CD8-positive, alpha-beta memory T cell (primary cell): Measurements from ENCODE around the gene RAB43. TPM values are rescaled to one million over a fixed set of nuclear protein-coding genes. Genes with fewer than 3 reads are reported as not detected.
"Not testable (repeated sequence)": the region's sequence is repeated elsewhere in the genome, so short reads cannot be mapped to it uniquely, and the experiment has no call there.

Source experiments
- CTCF ChIA-PET: fragments of 350-600 bp; sonication (Branson Sonifier 250); formaldehyde crosslinking; loops from one replicate; lab custom pipeline; 2021; ENCODE audit warnings: antibody characterized with exemption; lab: Charles Lee
- POLR2A ChIA-PET: fragments of 350-600 bp; sonication (Branson Sonifier 250); formaldehyde crosslinking; loops from one replicate; lab custom pipeline; 2021; ENCODE audit warnings: antibody characterized with exemption; lab: Charles Lee
- DNase-seq, 5 donors: peaks; one replicate each; pipeline versions ENCODE4 v3.0.0 to v3.0.0-alpha.2; 2020 to 2022; ENCODE audit warnings: mixed read lengths in 1 of 5
- H3K27ac ChIP-seq: one replicate; pipeline ENCODE4 v1.7.0; 2013; ENCODE audit warnings: low read depth, mild to moderate bottlenecking, low read length, moderate library complexity
- H3K27me3 ChIP-seq: 2 replicates; pipeline ENCODE4 v1.7.0; 2013; ENCODE audit warnings: low read length, mild to moderate bottlenecking; ENCODE audit not compliant: insufficient read depth, poor library complexity, severe bottlenecking
- H3K36me3 ChIP-seq: 2 replicates; pipeline ENCODE4 v1.7.0; 2013; ENCODE audit warnings: mild to moderate bottlenecking, low read length, moderate library complexity; ENCODE audit not compliant: insufficient read depth
- H3K4me1 ChIP-seq: 2 replicates; pipeline ENCODE4 v1.7.0; 2013; ENCODE audit warnings: mild to moderate bottlenecking, low read length, moderate library complexity; ENCODE audit not compliant: insufficient read depth
- H3K4me3 ChIP-seq: 2 replicates; pipeline ENCODE4 v1.7.0; 2013; ENCODE audit warnings: mild to moderate bottlenecking, low read length
- H3K9me3 ChIP-seq: 2 replicates; pipeline ENCODE4 v1.7.0; 2013; ENCODE audit warnings: mild to moderate bottlenecking, low read length
- H3K27ac Mint-ChIP-seq, 8 donors: one replicate each; pipeline ENCODE4 v1.8.0; 2020 to 2021; ENCODE audit warnings: mixed read lengths in 8 of 8, mild to moderate bottlenecking in 6 of 8, inconsistent platforms in 3 of 8, moderate library complexity in 3 of 8
- H3K27me3 Mint-ChIP-seq, 2 donors: one replicate each; pipeline ENCODE4 v1.8.0; 2020 to 2021; ENCODE audit warnings: mixed read lengths in 2 of 2, mild to moderate bottlenecking in 1 of 2, moderate library complexity in 1 of 2
- H3K36me3 Mint-ChIP-seq, 3 donors: one replicate each; pipeline ENCODE4 v1.8.0; 2020 to 2021; ENCODE audit warnings: mixed read lengths in 3 of 3, inconsistent platforms in 1 of 3, mild to moderate bottlenecking in 1 of 3
- H3K4me1 Mint-ChIP-seq, 3 donors: one replicate each; pipeline ENCODE4 v1.8.0; 2020 to 2021; ENCODE audit warnings: mixed read lengths in 3 of 3, inconsistent platforms in 1 of 3, mild to moderate bottlenecking in 1 of 3
- H3K4me3 Mint-ChIP-seq, 7 donors: one replicate each; pipeline ENCODE4 v1.8.0; 2020 to 2021; ENCODE audit warnings: mixed read lengths in 7 of 7, mild to moderate bottlenecking in 6 of 7, moderate library complexity in 4 of 7, inconsistent platforms in 2 of 7
- H3K9me3 Mint-ChIP-seq, 5 donors: one replicate each; pipeline ENCODE4 v1.8.0; 2020 to 2022; ENCODE audit warnings: mixed read lengths in 5 of 5, mild to moderate bottlenecking in 3 of 5, moderate library complexity in 2 of 5, inconsistent platforms in 1 of 5
- polyA plus RNA-seq: library from polyadenylated mRNA; unstranded; fragments of 300-500 nt; fragmentation: Illumina TruSeq; gene quantifications from one replicate; pipeline ENCODE4 v1.2.3, GENCODE V29; 2021
- total RNA-seq, 2 experiments: library from RNA; stranded (reverse); gene quantifications; one replicate each; pipeline ENCODE4 v1.2.3, GENCODE V29; 2021

Gene RAB43
- total and polyA plus RNA-seq, 3 experiments from 2014 or later = 14.9 to 28.6 (median 22.9) TPM

DNA sequence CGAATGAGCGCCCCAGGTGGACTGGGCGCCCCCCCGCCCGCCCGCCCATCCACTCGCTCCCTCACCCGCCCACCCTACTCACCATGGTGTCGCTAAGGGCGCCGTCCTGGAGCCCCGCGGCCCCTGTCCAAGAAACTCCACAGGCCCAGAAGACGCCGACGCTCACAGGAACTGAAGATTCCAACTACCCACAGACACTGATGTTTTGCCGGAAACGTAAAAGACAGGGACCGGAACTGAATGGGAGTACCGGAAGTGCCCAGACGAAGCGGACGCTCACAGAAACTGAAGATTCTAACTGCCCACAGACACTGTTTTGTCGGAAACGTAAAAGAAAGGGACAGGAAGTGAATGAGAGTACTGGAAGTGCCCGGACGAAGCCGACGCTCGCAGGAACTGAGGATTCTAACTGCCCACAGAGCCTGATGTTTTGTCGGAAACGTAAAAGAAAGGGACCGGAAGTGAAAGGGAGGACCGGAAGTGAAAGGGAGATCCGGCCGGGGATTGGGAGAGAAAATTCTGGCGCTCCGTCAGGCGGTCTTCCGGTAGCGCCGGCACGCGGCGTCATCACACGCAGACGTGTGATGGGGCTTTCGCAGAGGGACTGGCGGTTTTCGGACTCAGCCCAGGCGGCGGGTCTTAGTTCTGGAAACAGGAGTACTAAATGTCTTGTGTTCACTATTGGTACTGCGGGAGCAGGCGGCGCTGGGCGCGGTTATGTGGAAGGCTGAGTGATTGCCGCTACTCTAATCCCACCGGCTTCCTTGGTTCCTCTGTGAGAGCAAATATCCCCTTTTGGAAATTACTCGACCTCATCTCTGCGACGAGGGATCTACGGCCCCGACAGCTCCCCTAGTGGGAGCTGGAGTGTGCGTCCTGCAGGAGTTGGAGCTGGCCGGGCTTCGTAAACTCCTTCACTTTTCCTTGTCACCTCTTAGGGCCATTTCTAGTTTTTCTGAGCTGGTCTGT, 39.6 kb upstream of the RAB43 start, which contains the start of gene ISY1:
Gene ISY1, minus strand, starts transcription at position 173 of the 969 bp plus-strand sequence. Its CDS starts 88 bp downstream, at position 85.
- peak; percentile 80 to 93 (median 91) for DNase-seq
- H3K4me1 Mint-ChIP-seq = peaks cover 31 to 53% (median 42%) of the 10 kb centered on the region in 3 donors
- peaks cover 0 to 46% (median 4%) of the 10 kb centered on the region in 3 donors for H3K36me3 Mint-ChIP-seq
- H3K36me3 ChIP-seq = peaks cover 19% of the 10 kb centered on the region
- no peaks in the 10 kb centered on the region for H3K9me3 Mint-ChIP-seq
- ChIA-PET POLR2A (interaction anchor here (0.7 to 2.4 kb wide), 9 partner anchors 18 to 151 kb away, joined by 3 to 20 read pairs (median 4); partner anchors contain the start of genes CNBP and HMCES), CTCF (interaction anchor here (0.6 to 2.2 kb wide), 18 partner anchors 9 to 191 kb away, joined by 3 to 21 read pairs (median 4); partner anchors contain the start of genes CFAP92, CNBP and RAB43)
- H3K9me3 ChIP-seq = no peaks in the 10 kb centered on the region
- peak within 1 kb of the TSS; percentile 95 for H3K27ac ChIP-seq
- H3K27me3 ChIP-seq = no peaks in the 10 kb centered on the region
- H3K27me3 Mint-ChIP-seq = peaks cover 0 to 4% of the 10 kb centered on the region in 2 donors
- peaks cover 21% of the 10 kb centered on the region for H3K4me1 ChIP-seq
- H3K4me3 ChIP-seq = peak within 1 kb of the TSS; percentile 98
- peak within 1 kb of the TSS; percentile 95 to 99 (median 98) for H3K4me3 Mint-ChIP-seq
- H3K27ac Mint-ChIP-seq = peak within 1 kb of the TSS; percentile 97 to 100 (median 99)

DNA sequence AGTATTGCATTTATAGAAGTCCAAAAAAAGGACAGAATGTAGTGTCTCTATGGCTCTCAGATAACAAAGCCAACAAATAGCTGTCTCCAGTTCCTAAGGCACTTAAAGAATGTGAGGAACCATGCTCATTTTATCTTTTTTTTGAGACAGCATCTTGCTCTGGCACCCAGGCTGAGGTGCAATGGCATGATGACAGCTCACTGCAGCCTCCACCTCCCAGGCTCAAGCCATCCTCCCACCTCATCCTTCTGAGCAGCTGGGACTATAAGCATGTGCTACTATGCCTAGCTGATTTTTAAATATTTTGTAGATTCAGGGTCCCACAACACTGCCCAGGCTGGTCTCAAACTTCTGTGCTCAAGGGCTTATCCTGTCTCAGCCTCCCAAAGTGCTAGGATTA, 23.2 kb upstream of the RAB43 start:
- Histone ChIP-seq H3K4me3 (no peak overlapping the region), H3K36me3 (peaks cover 18% of the 10 kb centered on the region), H3K4me1 (no peaks in the 10 kb centered on the region), H3K27ac (no peak overlapping the region), H3K27me3 (no peaks in the 10 kb centered on the region), H3K9me3 (no peaks in the 10 kb centered on the region)
- DNase-seq = no peak
- Mint-ChIP-seq H3K4me1 (peaks cover 4 to 14% (median 9%) of the 10 kb centered on the region in 3 donors), H3K4me3 (no peak overlapping the region), H3K9me3 (no peaks in the 10 kb centered on the region), H3K27ac (no peak overlapping the region), H3K36me3 (peaks cover 4 to 68% (median 10%) of the 10 kb centered on the region in 3 donors), H3K27me3 (no peaks in the 10 kb centered on the region)
- CTCF ChIA-PET = interaction anchor here (1.5 to 2.5 kb wide), 3 partner anchors 17 to 92 kb away, joined by 5 to 8 read pairs (median 6); no protein-coding TSS in a partner anchor
- POLR2A ChIA-PET = no interaction called here

DNA sequence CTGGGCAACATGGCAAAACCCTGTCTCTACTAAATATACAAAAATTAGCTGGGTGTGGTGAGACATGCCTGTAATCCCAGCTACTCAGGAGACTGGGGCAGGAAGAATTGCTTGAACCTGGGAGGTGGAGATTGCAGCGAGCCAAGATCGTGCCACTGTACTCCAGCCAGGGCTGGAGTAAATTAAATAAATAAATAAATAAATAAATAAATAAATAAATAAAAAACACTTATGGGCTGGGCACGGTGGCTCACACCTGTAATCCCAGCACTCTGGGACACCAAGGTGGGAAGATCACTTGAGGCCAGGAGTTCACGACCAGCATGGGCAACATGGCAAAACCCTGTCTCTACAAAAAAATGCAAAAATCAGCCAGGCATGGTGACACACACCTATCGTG, 19.4 kb upstream of the RAB43 start:
- H3K27me3 Mint-ChIP-seq, H3K4me1 ChIP-seq, CTCF ChIA-PET, H3K4me3 Mint-ChIP-seq, H3K9me3 ChIP-seq, H3K4me1 Mint-ChIP-seq, POLR2A ChIA-PET, H3K27ac Mint-ChIP-seq, H3K9me3 Mint-ChIP-seq, H3K27me3 ChIP-seq, H3K27ac ChIP-seq, DNase-seq, H3K4me3 ChIP-seq: not testable (repeated sequence)
- H3K36me3 ChIP-seq = peaks cover 16% of the 10 kb centered on the region
- peaks cover 0 to 61% (median 8%) of the 10 kb centered on the region in 3 donors for H3K36me3 Mint-ChIP-seq

DNA sequence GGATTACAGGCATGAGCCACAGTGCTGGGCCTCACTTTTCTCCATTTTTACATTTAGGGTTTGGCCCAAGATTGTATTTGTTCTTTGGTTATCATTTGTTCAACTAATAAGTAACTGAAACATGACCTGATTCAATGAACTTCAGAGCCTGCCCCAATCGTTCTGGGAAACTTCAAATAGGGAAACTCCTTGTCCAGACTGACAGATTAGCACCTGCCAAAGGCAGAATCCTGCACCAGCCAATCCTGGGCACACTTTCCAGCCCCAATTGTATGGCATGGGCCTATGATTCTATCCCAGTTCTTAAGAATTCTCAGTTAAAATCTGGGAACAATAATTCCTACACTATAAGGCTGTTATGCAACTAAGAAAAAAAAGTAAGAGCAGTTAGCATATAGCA, 18.3 kb upstream of the RAB43 start:
- no peak overlapping the region for H3K27ac Mint-ChIP-seq

DNA sequence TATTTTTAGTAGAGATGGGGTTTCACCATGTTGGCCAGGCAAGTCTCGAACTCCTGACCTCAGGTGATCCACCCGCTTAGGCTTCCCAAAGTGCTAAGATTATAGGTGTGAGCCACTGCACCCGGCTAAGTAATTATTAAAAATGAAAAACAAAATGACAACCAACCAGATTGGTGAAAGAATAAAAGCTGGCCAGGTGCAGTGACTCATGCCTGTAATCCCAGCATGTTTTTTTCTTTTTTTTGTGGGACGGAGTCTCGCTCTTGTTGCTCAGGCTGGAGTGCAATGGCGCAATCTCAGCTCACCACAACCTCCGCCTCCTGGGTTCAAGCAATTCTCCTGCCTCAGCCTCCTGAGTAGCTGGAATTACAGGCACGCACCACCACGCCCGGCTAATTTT, 14.7 kb upstream of the RAB43 start:
- peaks cover 0 to 68% (median 20%) of the 10 kb centered on the region in 3 donors for H3K36me3 Mint-ChIP-seq
- ChIA-PET CTCF (interaction anchor here (1.0 kb wide), 1 partner anchor 109 kb away, joined by 6 read pairs; no protein-coding TSS in a partner anchor), POLR2A (interaction anchor here (0.7 to 0.8 kb wide), 2 partner anchors 16 to 18 kb away, joined by 3 read pairs; no protein-coding TSS in a partner anchor)
- not testable (repeated sequence) for H3K27ac ChIP-seq, H3K4me3 Mint-ChIP-seq, H3K4me1 ChIP-seq, H3K9me3 ChIP-seq, H3K27ac Mint-ChIP-seq, H3K4me3 ChIP-seq, H3K27me3 Mint-ChIP-seq, H3K9me3 Mint-ChIP-seq, H3K27me3 ChIP-seq, DNase-seq, H3K4me1 Mint-ChIP-seq
- peaks cover 27% of the 10 kb centered on the region for H3K36me3 ChIP-seq

More for the DNA sequence above, 18.3 kb upstream of the RAB43 start:
- no peak overlapping the region for H3K4me3 Mint-ChIP-seq
- Histone ChIP-seq H3K4me3 (no peak overlapping the region), H3K9me3 (no peaks in the 10 kb centered on the region), H3K27me3 (no peaks in the 10 kb centered on the region), H3K27ac (no peak overlapping the region), H3K4me1 (no peaks in the 10 kb centered on the region), H3K36me3 (peaks cover 16% of the 10 kb centered on the region)
- peaks cover 0 to 55% (median 4%) of the 10 kb centered on the region in 3 donors for H3K36me3 Mint-ChIP-seq
- no peaks in the 10 kb centered on the region for H3K27me3 Mint-ChIP-seq
- no peaks in the 10 kb centered on the region for H3K4me1 Mint-ChIP-seq
- no peaks in the 10 kb centered on the region for H3K9me3 Mint-ChIP-seq
- DNase-seq = no peak
- ChIA-PET CTCF (interaction anchor here (1.0 kb wide), 1 partner anchor 105 kb away, joined by 3 read pairs; no protein-coding TSS in a partner anchor), POLR2A (no interaction called here)

DNA sequence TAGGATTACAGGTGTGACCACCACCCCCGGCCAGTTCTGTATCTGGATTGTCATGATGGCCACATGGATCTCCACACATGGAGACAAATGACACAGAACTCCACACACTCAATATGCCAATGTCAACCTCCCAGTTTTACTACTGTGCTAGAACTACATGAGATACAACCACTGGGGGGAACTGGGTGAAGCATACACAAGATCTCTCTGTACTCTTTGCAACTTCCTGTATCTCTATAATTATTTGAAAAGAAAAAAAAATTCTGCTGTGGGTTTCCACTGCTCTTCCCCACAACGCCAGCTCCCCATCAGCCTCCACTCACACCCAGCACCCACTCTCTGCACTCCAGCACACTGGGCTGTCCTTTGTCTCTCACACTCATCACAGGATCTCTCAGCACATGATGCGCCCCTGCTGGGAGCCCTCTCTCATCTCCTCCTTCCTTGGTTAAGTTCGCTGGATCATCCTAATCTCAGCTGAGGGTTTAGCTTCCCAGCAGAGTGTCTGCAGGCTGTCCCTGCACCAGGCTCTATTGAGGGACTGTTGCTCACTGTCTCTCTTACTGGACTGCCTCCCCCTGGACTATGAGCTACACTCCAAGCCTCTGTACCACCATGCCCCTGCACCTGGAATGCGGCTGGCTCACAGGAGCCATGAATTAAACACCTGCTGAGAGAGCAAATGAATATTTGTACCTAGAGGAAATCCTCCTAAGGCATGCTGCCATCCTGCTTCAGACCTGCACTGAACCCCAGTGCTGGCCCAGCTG, 10.7 kb upstream of the RAB43 start:
- Mint-ChIP-seq H3K36me3 (peaks cover 0 to 86% (median 25%) of the 10 kb centered on the region in 3 donors), H3K4me1 (peaks cover 0 to 10% (median 8%) of the 10 kb centered on the region in 3 donors), H3K9me3 (no peaks in the 10 kb centered on the region), H3K27ac (peak overlapping the region in 6 of 8 donors; percentile 1 to 79 (median 45)), H3K27me3 (no peaks in the 10 kb centered on the region), H3K4me3 (no peak overlapping the region)
- no peak overlapping the region for H3K27ac ChIP-seq
- no peaks in the 10 kb centered on the region for H3K27me3 ChIP-seq
- H3K4me3 ChIP-seq = no peak overlapping the region
- H3K9me3 ChIP-seq = no peaks in the 10 kb centered on the region
- ChIA-PET POLR2A (no interaction called here), CTCF (interaction anchor here (0.7 to 1.5 kb wide), 4 partner anchors 29 to 162 kb away, joined by 3 read pairs; no protein-coding TSS in a partner anchor)
- H3K36me3 ChIP-seq = peaks cover 37% of the 10 kb centered on the region
- DNase-seq = peak in 1 of 5 donors; percentile 17
- no peaks in the 10 kb centered on the region for H3K4me1 ChIP-seq

DNA sequence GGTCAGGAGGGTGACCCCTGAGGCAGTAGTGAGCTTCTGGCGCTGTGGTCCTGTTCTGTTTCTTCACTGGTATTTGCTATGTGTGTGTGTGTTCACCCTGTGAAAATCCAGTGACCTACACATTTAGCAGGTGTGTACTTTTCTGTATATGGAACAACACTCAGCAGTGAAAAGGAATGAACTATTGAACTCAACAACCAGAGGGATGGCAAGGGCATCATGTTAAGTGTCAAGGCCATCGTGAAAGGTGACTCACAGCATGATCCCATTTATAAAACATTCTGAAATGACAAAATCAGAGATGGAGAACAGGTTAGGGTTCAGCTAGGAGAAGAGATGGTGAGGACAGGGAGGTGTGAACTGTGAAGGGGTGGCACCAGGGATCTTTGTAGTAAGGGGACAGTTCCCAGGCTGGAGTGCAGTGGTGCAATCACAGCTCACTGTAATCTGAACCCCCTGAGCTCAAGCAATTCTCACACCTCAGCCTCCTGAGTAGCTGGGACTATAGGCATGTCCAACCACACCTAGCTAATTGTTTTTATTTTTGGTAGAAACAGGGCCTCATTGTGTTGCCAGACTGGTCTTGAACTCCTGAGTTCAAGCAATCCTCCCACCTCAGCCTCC, 10.0 kb upstream of the RAB43 start:
- H3K36me3 ChIP-seq = peaks cover 37% of the 10 kb centered on the region
- no peaks in the 10 kb centered on the region for H3K9me3 Mint-ChIP-seq
- peak overlapping the region in 4 of 8 donors; percentile 1 to 56 (median 32) for H3K27ac Mint-ChIP-seq
- H3K4me3 ChIP-seq = no peak overlapping the region
- H3K4me1 Mint-ChIP-seq = peaks cover 4 to 10% (median 8%) of the 10 kb centered on the region in 3 donors
- CTCF ChIA-PET = interaction anchor here (1.0 to 1.5 kb wide), 3 partner anchors 23 to 160 kb away, joined by 3 read pairs; no protein-coding TSS in a partner anchor
- no peak for DNase-seq
- no peaks in the 10 kb centered on the region for H3K27me3 Mint-ChIP-seq
- H3K4me1 ChIP-seq = no peaks in the 10 kb centered on the region
- H3K4me3 Mint-ChIP-seq = no peak overlapping the region
- POLR2A ChIA-PET = no interaction called here
- no peaks in the 10 kb centered on the region for H3K27me3 ChIP-seq
- no peaks in the 10 kb centered on the region for H3K9me3 ChIP-seq
- H3K27ac ChIP-seq = no peak overlapping the region
- peaks cover 0 to 86% (median 25%) of the 10 kb centered on the region in 3 donors for H3K36me3 Mint-ChIP-seq
